K562 (cell line): ENCODE measurements around the gene CACYBP. TPM values are rescaled to one million over a fixed set of nuclear protein-coding genes. Genes with fewer than 3 reads are reported as not detected.

Experiments
- CBFB ChIP-seq: sonication (generic); formaldehyde crosslinking; IDR thresholded peaks from 2 replicates; pipeline ENCODE4 v1.4.0; 2020; ENCODE audit warnings: mild to moderate bottlenecking, missing genetic modification reagents
- CXXC5 ChIP-seq: fragments of 250-450 bp; sonication (Bioruptor Pico); IDR thresholded peaks from 2 replicates; pipeline ENCODE4 v1.8.0; 2022; ENCODE audit warnings: inconsistent platforms, mild to moderate bottlenecking, moderate library complexity
- ESRRA ChIP-seq: fragments of 450-650 bp; IDR thresholded peaks from 2 replicates; pipeline ENCODE4 v1.6.1; 2014; ENCODE audit warnings: low read depth, mild to moderate bottlenecking, moderate library complexity, borderline replicate concordance
- FOSL1 ChIP-seq: fragments of 200-800 bp; sonication (Bioruptor generic); conservative IDR thresholded peaks from 2 replicates; pipeline ENCODE4 v1.6.1; 2016; ENCODE audit warnings: missing genetic modification characterization, missing compliant biosample characterization
- GABPA ChIP-seq: fragments of 200-800 bp; sonication (Bioruptor generic); conservative IDR thresholded peaks from 2 replicates; pipeline ENCODE4 v1.6.1; 2016; ENCODE audit warnings: low read depth, missing genetic modification characterization, missing compliant biosample characterization
- HOXB6 ChIP-seq: fragments of 250-450 bp; sonication (Bioruptor Pico); IDR thresholded peaks from 2 replicates; pipeline ENCODE4 v1.5.1; 2022; ENCODE audit warnings: mild to moderate bottlenecking, borderline replicate concordance
- JUN ChIP-seq, 2 experiments: sonication (generic) in 1 of 2; formaldehyde crosslinking in 1 of 2; IDR thresholded peaks; 2 replicates each; pipeline versions ENCODE4 v1.6.1 to v1.8.0; 2012 to 2022; ENCODE audit warnings: borderline replicate concordance in 2 of 2, mild to moderate bottlenecking in 2 of 2, improper control_type of control experiment in 1 of 2, low read depth in 1 of 2, low read length in 1 of 2, missing genetic modification reagents in 1 of 2
- KAT8 ChIP-seq: fragments of 450-650 bp; IDR thresholded peaks from 2 replicates; pipeline ENCODE4 v1.6.1; 2016; ENCODE audit warnings: low read depth, mild to moderate bottlenecking
- NCOA4 ChIP-seq: fragments of 450-650 bp; IDR thresholded peaks from 2 replicates; pipeline ENCODE4 v1.6.1; 2018; ENCODE audit warnings: mild to moderate bottlenecking; ENCODE audit not compliant: partially characterized antibody
- NCOA6 ChIP-seq: fragments of 450-650 bp; IDR thresholded peaks from 2 replicates; pipeline ENCODE4 v1.6.1; 2017; ENCODE audit warnings: mild to moderate bottlenecking
- PHF20 ChIP-seq: fragments of 450-650 bp; IDR thresholded peaks from 2 replicates; pipeline ENCODE4 v1.6.1; 2018; ENCODE audit not compliant: partially characterized antibody
- PHF21A ChIP-seq: fragments of 450-650 bp; IDR thresholded peaks from 2 replicates; pipeline ENCODE4 v1.6.1; 2017; ENCODE audit warnings: low read depth, borderline replicate concordance
- PPARD ChIP-seq: fragments of 250-450 bp; sonication (Bioruptor Pico); IDR thresholded peaks from 2 replicates; pipeline ENCODE4 v1.8.0; 2022; ENCODE audit warnings: inconsistent platforms, mild to moderate bottlenecking, moderate library complexity
- PYGO2 ChIP-seq: fragments of 450-650 bp; IDR thresholded peaks from 2 replicates; pipeline ENCODE4 v1.6.1; 2016; ENCODE audit warnings: mild to moderate bottlenecking, missing genetic modification characterization, moderate library complexity, missing compliant biosample characterization
- SREBF1 ChIP-seq: fragments of 150-350 bp; IDR thresholded peaks from 2 replicates; pipeline ENCODE4 v1.6.1; 2014; ENCODE audit warnings: antibody characterized with exemption, low read depth, low read length, borderline replicate concordance
- TCF3 ChIP-seq: sonication (generic); formaldehyde crosslinking; IDR thresholded peaks from 2 replicates; pipeline ENCODE4 v1.4.0; 2020; ENCODE audit warnings: mild to moderate bottlenecking, missing genetic modification reagents
- WHSC1 ChIP-seq: IDR thresholded peaks from one replicate; pipeline ENCODE4 v1.6.1; 2012; ENCODE audit warnings: low read length, control low read depth, inconsistent platforms
- ZEB2 ChIP-seq: fragments of 450-650 bp; IDR thresholded peaks from 2 replicates; pipeline ENCODE4 v1.6.1; 2016
- ZKSCAN1 ChIP-seq: fragments of 150-350 bp; IDR thresholded peaks from 2 replicates; pipeline ENCODE4 v1.6.1; 2016; ENCODE audit warnings: low read depth, low read length
- ZNF408 ChIP-seq: fragments of 250-450 bp; sonication (Bioruptor Pico); IDR thresholded peaks from 2 replicates; pipeline ENCODE4 v1.4.0; 2020; ENCODE audit warnings: low read depth, mild to moderate bottlenecking, moderate library complexity
- ZNF41 ChIP-seq: fragments of 250-450 bp; sonication (Bioruptor Pico); conservative IDR thresholded peaks from 2 replicates; pipeline ENCODE4 v1.4.0; 2020; ENCODE audit warnings: mild to moderate bottlenecking
- polyA plus RNA-seq, 8 experiments: library from polyadenylated mRNA; depleted of rRNA in 4 of 8; stranded (reverse) in 5 of 8; unstranded in 3 of 8; fragments of >200 nt; fragmentation: Nextera tagmentation in 2 of 8; fragmentation: Illumina TruSeq in 1 of 8; extraction: Ambion mirVana in 2 of 8; extraction: Trizol in 1 of 8; gene quantifications; 2 replicates each; pipeline versions ENCODE4 v1.2.1 to v1.2.3, GENCODE V29; 2011 to 2014; ENCODE audit warnings: inconsistent platforms in 1 of 8, missing spikeins in 1 of 8
- total RNA-seq, 7 experiments: library from RNA; depleted of rRNA in 6 of 7; stranded (reverse); fragments of >200 nt in 6 of 7; fragmentation: Illumina TruSeq in 2 of 7; extraction: Trizol in 2 of 7; gene quantifications; 2 replicates each; pipeline versions ENCODE4 v1.2.1 to v1.2.3, GENCODE V29; 2011 to 2021; ENCODE audit warnings: low replicate concordance in 1 of 7
- TF ChIP-seq, protein P1 (sequence below): fragments of 250-450 bp; sonication (Bioruptor Pico); IDR thresholded peaks from 2 replicates; pipeline ENCODE4 v1.4.0; 2020; ENCODE audit warnings: mild to moderate bottlenecking
- TF ChIP-seq, protein P2 (sequence below), 3 experiments: IDR thresholded peaks in 2 of 3; conservative IDR thresholded peaks in 1 of 3; 2 replicates each; pipeline ENCODE4 v1.5.1; 2011 to 2012; ENCODE audit warnings: low read length in 3 of 3, mild to moderate bottlenecking in 3 of 3, control low read depth in 2 of 3, improper control_type of control experiment in 1 of 3, inconsistent platforms in 1 of 3, low read depth in 1 of 3, mixed read lengths in 1 of 3, moderate library complexity in 1 of 3; ENCODE audit not compliant: insufficient read depth in 2 of 3
- TF ChIP-seq, protein P3 (sequence below): sonication (generic); formaldehyde crosslinking; IDR thresholded peaks from 2 replicates; pipeline ENCODE4 v1.9.0; 2022; ENCODE audit warnings: mild to moderate bottlenecking, missing genetic modification reagents

Gene CACYBP
- total and polyA plus RNA-seq, 9 of the 15 experiments (the other 6 are each of a cell fraction or from before 2014, with no cell fraction given), result 147 to 1,576 (median 488) TPM

DNA sequence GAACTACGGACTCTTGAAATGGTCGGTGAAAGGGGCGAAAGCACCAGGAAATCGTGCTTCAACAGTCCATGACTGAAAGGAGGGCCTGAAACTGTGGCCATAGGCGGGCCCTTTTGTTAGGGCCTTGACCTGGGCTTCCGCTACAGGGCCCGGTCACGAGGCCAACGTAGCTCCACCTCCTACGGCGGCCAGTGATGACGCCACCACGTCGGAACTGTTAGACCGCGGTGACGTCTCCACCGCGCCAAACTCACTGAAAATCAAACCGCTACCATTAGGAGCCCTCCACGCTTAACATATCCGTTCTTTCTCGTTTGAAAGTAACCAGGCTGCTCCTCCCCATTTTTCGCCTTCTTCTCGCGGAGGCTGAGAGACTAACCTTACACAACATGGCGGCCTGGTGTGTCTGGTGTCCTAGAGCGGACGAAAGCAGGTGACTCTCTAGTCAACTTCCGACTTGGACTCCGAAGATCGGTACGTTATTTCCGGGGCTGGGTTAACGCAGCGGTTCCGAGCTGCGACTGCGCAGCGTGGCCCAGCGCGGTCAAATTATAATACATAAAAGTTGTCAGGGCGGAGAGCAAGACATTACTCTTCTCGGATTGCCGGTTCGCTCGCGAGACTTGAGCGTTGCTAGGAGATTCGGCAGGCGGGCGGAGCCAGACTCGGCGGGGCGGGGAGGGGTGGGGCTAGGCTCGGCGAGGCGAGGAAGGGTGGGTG lies 371 bp upstream of the CACYBP start (continued):
- TF ChIP-seq SREBF1, result peak; percentile 57; the same call in 1 of the 2 replicates
- TF ChIP-seq FOSL1 (tag), result peak; percentile 71
- TF ChIP-seq ESRRA, result peak; percentile 94
- TF ChIP-seq JUN (IDR thresholded peaks at IDR 0.05; ENCODE audit: borderline replicate concordance, low read depth, low read length), result peak; percentile 76
- TF ChIP-seq JUN (CRISPR knock-in tag; IDR thresholded peaks at IDR 0.05; ENCODE audit: borderline replicate concordance), result peak; percentile 96; the same call in 1 of the 2 replicates
- 0 out of 2 replicates have a peak, but pooled peaks have one; percentile 61 for TF ChIP-seq CBFB (CRISPR knock-in tag)
- TF ChIP-seq TCF3 (CRISPR knock-in tag), result peak; percentile 27; the same call in 1 of the 2 replicates
- no peak for TF ChIP-seq PHF21A
- TF ChIP-seq CXXC5 (CRISPR knock-in tag), result peak; percentile 79
- TF ChIP-seq PYGO2 (tag), result peak; percentile 40
- TF ChIP-seq, protein P1, sequence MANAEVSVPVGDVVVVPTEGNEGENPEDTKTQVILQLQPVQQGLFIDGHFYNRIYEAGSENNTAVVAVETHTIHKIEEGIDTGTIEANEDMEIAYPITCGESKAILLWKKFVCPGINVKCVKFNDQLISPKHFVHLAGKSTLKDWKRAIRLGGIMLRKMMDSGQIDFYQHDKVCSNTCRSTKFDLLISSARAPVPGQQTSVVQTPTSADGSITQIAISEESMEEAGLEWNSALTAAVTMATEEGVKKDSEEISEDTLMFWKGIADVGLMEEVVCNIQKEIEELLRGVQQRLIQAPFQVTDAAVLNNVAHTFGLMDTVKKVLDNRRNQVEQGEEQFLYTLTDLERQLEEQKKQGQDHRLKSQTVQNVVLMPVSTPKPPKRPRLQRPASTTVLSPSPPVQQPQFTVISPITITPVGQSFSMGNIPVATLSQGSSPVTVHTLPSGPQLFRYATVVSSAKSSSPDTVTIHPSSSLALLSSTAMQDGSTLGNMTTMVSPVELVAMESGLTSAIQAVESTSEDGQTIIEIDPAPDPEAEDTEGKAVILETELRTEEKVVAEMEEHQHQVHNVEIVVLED (CRISPR knock-in tag), result peak; percentile 98
- peak; percentile 99 for TF ChIP-seq GABPA (tag)
- peak; percentile 99 for TF ChIP-seq PHF20
- TF ChIP-seq, protein P2, sequence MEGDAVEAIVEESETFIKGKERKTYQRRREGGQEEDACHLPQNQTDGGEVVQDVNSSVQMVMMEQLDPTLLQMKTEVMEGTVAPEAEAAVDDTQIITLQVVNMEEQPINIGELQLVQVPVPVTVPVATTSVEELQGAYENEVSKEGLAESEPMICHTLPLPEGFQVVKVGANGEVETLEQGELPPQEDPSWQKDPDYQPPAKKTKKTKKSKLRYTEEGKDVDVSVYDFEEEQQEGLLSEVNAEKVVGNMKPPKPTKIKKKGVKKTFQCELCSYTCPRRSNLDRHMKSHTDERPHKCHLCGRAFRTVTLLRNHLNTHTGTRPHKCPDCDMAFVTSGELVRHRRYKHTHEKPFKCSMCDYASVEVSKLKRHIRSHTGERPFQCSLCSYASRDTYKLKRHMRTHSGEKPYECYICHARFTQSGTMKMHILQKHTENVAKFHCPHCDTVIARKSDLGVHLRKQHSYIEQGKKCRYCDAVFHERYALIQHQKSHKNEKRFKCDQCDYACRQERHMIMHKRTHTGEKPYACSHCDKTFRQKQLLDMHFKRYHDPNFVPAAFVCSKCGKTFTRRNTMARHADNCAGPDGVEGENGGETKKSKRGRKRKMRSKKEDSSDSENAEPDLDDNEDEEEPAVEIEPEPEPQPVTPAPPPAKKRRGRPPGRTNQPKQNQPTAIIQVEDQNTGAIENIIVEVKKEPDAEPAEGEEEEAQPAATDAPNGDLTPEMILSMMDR (IDR thresholded peaks at IDR 0.05 in 2 of 3, conservative IDR thresholded peaks at IDR 0.05 in 1 of 3; ENCODE audit: insufficient read depth in 2 of 3, low read depth in 1 of 3, low read length in 3 of 3), result 0 out of 6 replicates have a peak, but pooled peaks of 1 of the 3 experiments have one; percentile 15
- peak; percentile 74 for TF ChIP-seq NCOA6
- TF ChIP-seq PPARD (CRISPR knock-in tag), result no peak
- peak; percentile 82 for TF ChIP-seq KAT8
- peak; percentile 33; the same call in 1 of the 2 replicates for TF ChIP-seq ZEB2
- no peak for TF ChIP-seq HOXB6 (CRISPR knock-in tag)
- TF ChIP-seq NCOA4, result no peak
- no peak for TF ChIP-seq WHSC1
- no peak; the same call in 1 of the 2 replicates for TF ChIP-seq ZKSCAN1
- no peak for TF ChIP-seq ZNF408
- 0 out of 2 replicates have a peak, but pooled peaks have one; percentile 50 for TF ChIP-seq ZNF41
- TF ChIP-seq, protein P3, sequence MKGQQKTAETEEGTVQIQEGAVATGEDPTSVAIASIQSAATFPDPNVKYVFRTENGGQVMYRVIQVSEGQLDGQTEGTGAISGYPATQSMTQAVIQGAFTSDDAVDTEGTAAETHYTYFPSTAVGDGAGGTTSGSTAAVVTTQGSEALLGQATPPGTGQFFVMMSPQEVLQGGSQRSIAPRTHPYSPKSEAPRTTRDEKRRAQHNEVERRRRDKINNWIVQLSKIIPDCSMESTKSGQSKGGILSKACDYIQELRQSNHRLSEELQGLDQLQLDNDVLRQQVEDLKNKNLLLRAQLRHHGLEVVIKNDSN, result peak; percentile 97
